Hepatocyte (in vitro differentiated cells): ENCODE results near the gene SRR.

Experiments used
- EZH2 ChIP-seq: fragments of 200-600 bp; sonication (generic); IDR thresholded peaks from 2 replicates; pipeline ENCODE4 v1.6.1; 2016; ENCODE audit warnings: antibody characterized with exemption, mild to moderate bottlenecking, borderline replicate concordance
- EZH2phosphoT487 ChIP-seq: fragments of 200-600 bp; sonication (generic); IDR thresholded peaks from one replicate; pipeline ENCODE4 v1.6.1; 2018; ENCODE audit warnings: antibody characterized with exemption, mild to moderate bottlenecking, low read depth, moderate library complexity; ENCODE audit not compliant: unreplicated experiment, severe bottlenecking
- TF ChIP-seq, protein P1 (sequence below): fragments of 200-600 bp; sonication (generic); IDR thresholded peaks from 2 replicates; pipeline ENCODE4 v1.5.1; 2016; ENCODE audit warnings: antibody characterized with exemption, mild to moderate bottlenecking; ENCODE audit not compliant: poor library complexity

DNA sequence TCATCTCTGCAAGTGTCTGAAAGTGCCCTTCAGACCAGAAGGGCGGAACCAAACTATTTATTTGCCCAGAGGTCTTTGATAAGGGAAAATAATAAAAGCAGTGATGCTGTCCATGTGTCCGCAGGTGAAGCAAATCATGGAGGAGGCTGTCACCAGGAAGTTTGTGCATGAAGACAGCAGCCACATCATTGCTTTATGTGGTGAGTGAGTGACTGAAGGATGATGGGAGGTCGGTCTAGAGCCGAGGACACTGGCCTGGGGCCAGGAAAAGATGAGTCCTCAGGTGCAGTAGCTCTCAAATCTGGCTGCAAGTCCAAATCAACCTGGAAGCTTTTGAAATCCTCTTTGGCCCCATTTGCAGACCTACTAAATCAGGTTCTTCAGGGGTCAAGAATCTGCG, 39.7 kb downstream of the SRR start:
- TF ChIP-seq, protein P1, sequence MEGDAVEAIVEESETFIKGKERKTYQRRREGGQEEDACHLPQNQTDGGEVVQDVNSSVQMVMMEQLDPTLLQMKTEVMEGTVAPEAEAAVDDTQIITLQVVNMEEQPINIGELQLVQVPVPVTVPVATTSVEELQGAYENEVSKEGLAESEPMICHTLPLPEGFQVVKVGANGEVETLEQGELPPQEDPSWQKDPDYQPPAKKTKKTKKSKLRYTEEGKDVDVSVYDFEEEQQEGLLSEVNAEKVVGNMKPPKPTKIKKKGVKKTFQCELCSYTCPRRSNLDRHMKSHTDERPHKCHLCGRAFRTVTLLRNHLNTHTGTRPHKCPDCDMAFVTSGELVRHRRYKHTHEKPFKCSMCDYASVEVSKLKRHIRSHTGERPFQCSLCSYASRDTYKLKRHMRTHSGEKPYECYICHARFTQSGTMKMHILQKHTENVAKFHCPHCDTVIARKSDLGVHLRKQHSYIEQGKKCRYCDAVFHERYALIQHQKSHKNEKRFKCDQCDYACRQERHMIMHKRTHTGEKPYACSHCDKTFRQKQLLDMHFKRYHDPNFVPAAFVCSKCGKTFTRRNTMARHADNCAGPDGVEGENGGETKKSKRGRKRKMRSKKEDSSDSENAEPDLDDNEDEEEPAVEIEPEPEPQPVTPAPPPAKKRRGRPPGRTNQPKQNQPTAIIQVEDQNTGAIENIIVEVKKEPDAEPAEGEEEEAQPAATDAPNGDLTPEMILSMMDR: no peak
- TF ChIP-seq EZH2 (no peak), EZH2phosphoT487 (no peak)
